ENCODE measurements around the gene EFNA4. TPM values are rescaled to one million over a fixed set of nuclear protein-coding genes. Genes with fewer than 3 reads are reported as not detected.
A peak's percentile ranks its signal among the peaks of the same experiment; 100 is the strongest.

EFNA4 gene, protein sequence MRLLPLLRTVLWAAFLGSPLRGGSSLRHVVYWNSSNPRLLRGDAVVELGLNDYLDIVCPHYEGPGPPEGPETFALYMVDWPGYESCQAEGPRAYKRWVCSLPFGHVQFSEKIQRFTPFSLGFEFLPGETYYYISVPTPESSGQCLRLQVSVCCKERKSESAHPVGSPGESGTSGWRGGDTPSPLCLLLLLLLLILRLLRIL
- total RNA-seq, result 1 to 10 TPM; 2.6 to 4.9 TPM
- total RNA-seq, result 2.9 to 5.1 reads per million in 2 donors

GRCh38 chr1:155063550-155064110 lies at the start of gene EFNA4:
EFNA4 (plus strand) TSS chr1:155063740; CDS start chr1:155063824, 84 bp downstream.
- Mint-ChIP-seq H3K27ac (peak within 1 kb of the TSS; percentile 81), H3K27me3 (no peaks in the 10 kb centered on the region), H3K4me1 (peaks cover 27% of the 10 kb centered on the region), H3K36me3 (ENCODE audit: low read depth) (peaks cover 7% of the 10 kb centered on the region), H3K4me3 (peak within 1 kb of the TSS; percentile 98)
- H3K9me3 ChIP-seq (ENCODE audit: control insufficient read depth, low read length, poor library complexity, severe bottlenecking), result no peaks in the 10 kb centered on the region
- ATAC-seq (peak; percentile 88), DNase-seq (peak; percentile 66 to 75 (median 72))

DNA sequence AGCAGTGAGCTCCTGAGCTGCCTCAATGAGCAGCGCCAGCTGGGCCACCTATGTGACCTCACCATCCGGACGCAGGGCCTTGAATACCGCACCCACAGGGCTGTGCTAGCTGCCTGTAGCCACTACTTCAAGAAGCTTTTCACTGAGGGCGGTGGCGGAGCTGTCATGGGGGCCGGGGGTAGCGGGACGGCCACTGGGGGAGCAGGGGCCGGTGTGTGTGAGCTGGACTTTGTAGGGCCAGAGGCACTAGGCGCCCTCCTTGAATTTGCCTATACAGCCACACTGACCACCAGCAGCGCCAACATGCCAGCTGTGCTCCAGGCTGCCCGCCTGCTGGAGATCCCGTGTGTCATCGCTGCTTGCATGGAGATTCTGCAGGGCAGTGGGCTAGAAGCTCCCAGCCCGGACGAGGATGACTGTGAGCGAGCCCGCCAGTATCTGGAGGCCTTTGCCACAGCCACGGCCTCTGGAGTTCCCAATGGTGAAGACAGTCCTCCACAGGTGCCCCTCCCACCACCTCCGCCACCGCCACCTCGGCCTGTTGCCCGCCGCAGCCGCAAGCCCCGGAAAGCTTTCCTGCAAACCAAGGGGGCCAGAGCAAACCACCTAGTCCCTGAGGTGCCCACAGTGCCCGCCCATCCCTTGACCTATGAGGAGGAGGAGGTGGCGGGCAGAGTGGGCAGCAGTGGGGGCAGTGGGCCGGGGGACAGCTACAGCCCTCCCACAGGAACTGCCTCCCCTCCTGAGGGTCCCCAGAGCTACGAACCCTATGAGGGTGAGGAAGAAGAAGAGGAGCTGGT lies 48.6 kb upstream of the EFNA4 start:
- Mint-ChIP-seq H3K27ac (peak overlapping the region; percentile 53), H3K4me3 (peak overlapping the region; percentile 87), H3K27me3 (no peaks in the 10 kb centered on the region), H3K36me3 (ENCODE audit: low read depth) (peaks cover 2% of the 10 kb centered on the region), H3K4me1 (peaks cover 62% of the 10 kb centered on the region)
- ATAC-seq (no peak), DNase-seq (no peak)
- no peaks in the 10 kb centered on the region for H3K9me3 ChIP-seq (ENCODE audit: control insufficient read depth, low read length, poor library complexity, severe bottlenecking)

GRCh38 chr1:155015527-155016230 lies 47.9 kb upstream of the EFNA4 start:
- Mint-ChIP-seq H3K4me3 (peak overlapping the region; percentile 87), H3K36me3 (ENCODE audit: low read depth) (peaks cover 2% of the 10 kb centered on the region), H3K27me3 (no peaks in the 10 kb centered on the region), H3K27ac (peak overlapping the region; percentile 79), H3K4me1 (peaks cover 60% of the 10 kb centered on the region)
- DNase-seq, result no peak
- no peak for ATAC-seq
- no peaks in the 10 kb centered on the region for H3K9me3 ChIP-seq (ENCODE audit: control insufficient read depth, low read length, poor library complexity, severe bottlenecking)

GRCh38 chr1:155016231-155016831 lies 47.2 kb upstream of the EFNA4 start:
- ATAC-seq, result peak; percentile 18
- no peaks in the 10 kb centered on the region for H3K9me3 ChIP-seq (ENCODE audit: control insufficient read depth, low read length, poor library complexity, severe bottlenecking)
- Mint-ChIP-seq H3K27me3 (no peaks in the 10 kb centered on the region), H3K4me3 (peak overlapping the region; percentile 87), H3K4me1 (peaks cover 56% of the 10 kb centered on the region), H3K27ac (peak overlapping the region; percentile 79), H3K36me3 (ENCODE audit: low read depth) (peaks cover 2% of the 10 kb centered on the region)
- no peak for DNase-seq

DNA sequence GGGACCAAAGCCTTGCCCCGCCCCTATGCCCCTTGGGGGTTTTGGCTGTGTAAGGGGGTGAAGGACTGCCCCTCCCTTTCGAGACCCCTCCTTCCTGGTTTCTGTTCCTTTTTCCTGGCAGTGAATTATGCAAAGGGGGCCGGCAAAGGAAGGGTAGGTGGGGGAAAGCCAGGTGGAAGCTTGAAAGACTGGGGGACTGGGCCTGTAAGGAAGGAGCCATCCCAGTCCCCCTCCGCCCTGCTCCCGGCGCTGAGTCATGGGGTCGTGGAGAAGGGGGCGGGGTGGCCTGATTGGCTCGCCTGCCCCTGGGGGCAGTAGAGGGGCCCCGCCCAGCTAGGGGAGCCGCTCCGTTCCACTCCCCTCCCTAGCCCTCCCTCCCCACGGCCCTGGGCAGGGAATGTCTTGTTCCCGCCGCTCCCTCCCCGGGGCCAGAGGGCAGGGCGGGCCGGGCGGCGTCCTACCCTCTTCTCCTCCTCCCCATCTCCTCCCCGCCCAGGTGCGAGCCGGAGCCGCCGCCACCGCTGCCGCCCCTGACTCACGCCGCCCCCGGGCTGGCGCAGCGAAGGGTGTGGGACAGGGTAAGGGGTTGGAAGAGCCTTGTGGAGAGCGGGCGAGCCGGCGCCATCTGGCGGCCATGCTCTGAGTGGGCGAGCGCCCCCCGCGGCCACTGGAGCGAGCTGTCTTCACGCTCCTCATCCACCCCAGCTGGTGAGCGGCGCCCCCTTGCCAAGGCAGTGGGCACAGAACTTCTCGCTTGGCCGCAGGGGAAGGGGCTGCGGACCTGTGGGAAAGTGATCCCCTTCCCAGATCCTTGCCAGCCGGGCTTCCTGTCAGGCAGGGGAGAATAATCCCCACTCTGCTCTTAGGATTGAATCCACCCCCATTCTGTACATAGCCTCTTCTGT lies 46.2 kb upstream of the EFNA4 start:
- H3K4me1 Mint-ChIP-seq, result peaks cover 58% of the 10 kb centered on the region
- H3K36me3 Mint-ChIP-seq (ENCODE audit: low read depth), result peaks cover 2% of the 10 kb centered on the region
- no peaks in the 10 kb centered on the region for H3K9me3 ChIP-seq (ENCODE audit: control insufficient read depth, low read length, poor library complexity, severe bottlenecking)

DNA sequence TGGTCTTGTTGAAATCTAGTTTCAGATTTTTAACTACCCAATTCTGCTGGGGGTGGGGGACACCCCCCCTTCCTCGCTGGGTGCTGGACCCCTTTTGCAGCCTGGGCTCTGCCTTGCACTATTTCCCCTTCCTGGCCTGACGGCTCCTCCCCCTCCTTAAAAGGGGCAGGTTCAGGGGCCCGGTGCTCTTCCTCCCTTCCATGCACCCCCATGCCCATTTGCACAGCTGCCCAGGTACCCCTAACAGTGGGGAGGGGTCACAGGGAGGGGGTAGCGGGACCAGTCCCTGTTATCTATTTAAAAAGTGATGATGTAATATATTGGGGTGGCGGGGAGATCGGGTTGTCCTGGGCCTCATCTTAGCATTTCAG lies 45.6 kb upstream of the EFNA4 start:
- Mint-ChIP-seq H3K4me1 (peaks cover 54% of the 10 kb centered on the region), H3K27ac (peak overlapping the region; percentile 88), H3K36me3 (ENCODE audit: low read depth) (peaks cover 2% of the 10 kb centered on the region), H3K27me3 (no peaks in the 10 kb centered on the region), H3K4me3 (peak overlapping the region; percentile 58)
- DNase-seq (no peak), ATAC-seq (peak; percentile 1)
- no peaks in the 10 kb centered on the region for H3K9me3 ChIP-seq (ENCODE audit: control insufficient read depth, low read length, poor library complexity, severe bottlenecking)

More for the DNA sequence above, 46.2 kb upstream of the EFNA4 start:
- DNase-seq (peak; percentile 84 to 87 (median 85)), ATAC-seq (peak; percentile 93)
- H3K27ac Mint-ChIP-seq, result peak overlapping the region; percentile 88
- peak overlapping the region; percentile 87 for H3K4me3 Mint-ChIP-seq
- H3K27me3 Mint-ChIP-seq, result no peaks in the 10 kb centered on the region

DNA sequence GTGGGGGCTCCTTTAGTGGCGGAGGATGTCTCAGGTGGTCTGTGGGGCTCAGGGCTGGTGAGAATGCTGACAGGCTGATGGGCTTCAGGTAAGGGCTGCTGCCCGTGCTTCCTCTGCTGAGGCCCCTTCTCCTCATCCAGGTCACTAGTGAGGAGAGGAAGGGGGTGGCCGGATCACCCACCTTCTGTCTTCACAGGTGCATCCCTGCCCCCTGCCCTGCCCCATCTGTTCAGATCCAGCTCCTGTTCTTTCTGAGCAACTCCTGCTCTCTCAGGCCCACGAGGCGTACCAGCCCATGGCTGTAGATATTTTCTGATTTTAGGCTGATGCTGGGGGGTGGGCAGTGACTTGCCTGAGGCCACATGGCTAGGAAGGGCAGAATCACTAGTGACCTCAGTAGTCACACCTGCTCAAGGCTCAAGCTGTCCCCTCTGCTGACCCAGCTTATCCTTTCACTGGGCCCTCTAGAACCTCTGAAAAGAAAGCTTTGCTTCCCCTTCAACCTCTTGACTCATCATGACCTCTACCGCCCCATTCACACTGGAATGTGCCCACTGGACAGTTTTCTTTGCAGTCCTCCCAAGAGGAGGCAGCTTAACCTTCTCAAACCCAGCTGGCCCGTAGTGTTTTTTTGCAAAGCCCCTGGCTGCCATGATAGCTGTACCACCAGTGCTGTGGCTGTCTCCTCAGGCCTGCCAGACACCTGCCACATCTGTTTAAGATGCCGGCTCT lies 44.8 kb upstream of the EFNA4 start:
- H3K9me3 ChIP-seq (ENCODE audit: control insufficient read depth, low read length, poor library complexity, severe bottlenecking), result no peaks in the 10 kb centered on the region
- no peak for ATAC-seq
- Mint-ChIP-seq H3K4me1 (peaks cover 48% of the 10 kb centered on the region), H3K4me3 (no peak overlapping the region), H3K36me3 (ENCODE audit: low read depth) (peaks cover 2% of the 10 kb centered on the region), H3K27ac (peak overlapping the region; percentile 88), H3K27me3 (no peaks in the 10 kb centered on the region)
- DNase-seq, result no peak

GRCh38 chr1:155019377-155020245 lies 43.9 kb upstream of the EFNA4 start:
- H3K9me3 ChIP-seq (ENCODE audit: control insufficient read depth, low read length, poor library complexity, severe bottlenecking), result no peaks in the 10 kb centered on the region
- Mint-ChIP-seq H3K27me3 (no peaks in the 10 kb centered on the region), H3K4me1 (peaks cover 43% of the 10 kb centered on the region), H3K27ac (peak overlapping the region; percentile 88), H3K4me3 (no peak overlapping the region), H3K36me3 (ENCODE audit: low read depth) (peaks cover 2% of the 10 kb centered on the region)
- no peak for DNase-seq
- ATAC-seq, result no peak

DNA sequence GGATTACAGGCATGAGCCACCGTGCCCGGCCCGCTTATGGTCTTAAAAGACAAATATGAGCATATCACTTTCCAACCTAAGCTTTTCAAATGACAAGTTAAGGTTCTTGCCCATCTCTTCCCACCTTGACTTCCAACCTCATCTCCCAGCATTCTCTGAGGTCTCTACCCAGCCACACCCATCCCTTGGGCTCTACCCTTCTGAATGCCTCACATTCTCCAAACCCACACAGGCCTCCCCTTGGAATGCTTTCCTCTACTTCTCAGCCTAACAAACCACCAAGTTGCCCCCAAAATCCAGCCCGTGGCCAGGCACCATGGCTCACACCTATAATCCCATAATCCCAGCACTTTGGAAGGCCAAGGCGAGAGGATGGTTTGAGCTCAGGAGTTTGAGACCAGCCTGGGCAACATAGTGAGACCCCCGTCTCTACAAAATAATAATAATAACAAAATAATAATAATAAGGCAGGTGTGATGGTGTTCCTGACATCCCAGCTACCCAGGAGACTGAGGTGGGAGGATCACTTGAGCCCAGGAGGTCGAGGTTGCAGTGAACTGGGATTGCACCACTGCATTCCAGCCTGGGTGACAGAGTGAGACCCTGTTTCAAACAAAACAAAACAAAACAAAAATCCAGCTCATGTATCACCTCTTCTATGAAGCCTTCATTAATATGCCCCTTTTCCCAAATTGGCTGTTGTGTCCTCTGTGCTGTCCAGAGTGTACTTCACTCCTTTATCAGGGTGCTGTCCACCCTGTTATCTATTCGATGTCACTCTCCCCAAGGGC lies 41.2 kb upstream of the EFNA4 start:
- no peaks in the 10 kb centered on the region for H3K9me3 ChIP-seq (ENCODE audit: control insufficient read depth, low read length, poor library complexity, severe bottlenecking)
- no peaks in the 10 kb centered on the region for H3K36me3 Mint-ChIP-seq (ENCODE audit: low read depth)
- H3K4me1 Mint-ChIP-seq, result peaks cover 28% of the 10 kb centered on the region
- no peak overlapping the region for H3K4me3 Mint-ChIP-seq
- DNase-seq (no peak), ATAC-seq (no peak)
- no peak overlapping the region for H3K27ac Mint-ChIP-seq
- H3K27me3 Mint-ChIP-seq, result no peaks in the 10 kb centered on the region

GRCh38 chr1:155022927-155023236 lies 40.7 kb upstream of the EFNA4 start:
- H3K4me3 Mint-ChIP-seq, result no peak overlapping the region
- H3K27ac Mint-ChIP-seq, result no peak overlapping the region
- ATAC-seq (no peak), DNase-seq (no peak)
- H3K9me3 ChIP-seq (ENCODE audit: control insufficient read depth, low read length, poor library complexity, severe bottlenecking), result no peaks in the 10 kb centered on the region
- H3K36me3 Mint-ChIP-seq (ENCODE audit: low read depth), result no peaks in the 10 kb centered on the region
- no peaks in the 10 kb centered on the region for H3K27me3 Mint-ChIP-seq
- peaks cover 25% of the 10 kb centered on the region for H3K4me1 Mint-ChIP-seq
